HFFc6 (cell line): ENCODE results near the gene CDX2. TPM values are rescaled to one million over a fixed set of nuclear protein-coding genes. Genes with fewer than 3 reads are reported as not detected.
"Not testable (repeated sequence)": the region's sequence is repeated elsewhere in the genome, so short reads cannot be mapped to it uniquely, and the experiment has no call there.

ENCODE experiments used
- DNase-seq: peaks from one replicate; pipeline ENCODE4 v3.0.0-alpha.2; 2018
- H3K27ac Mint-ChIP-seq: 2 replicates; pipeline ENCODE4 v1.8.0; 2020; ENCODE audit warnings: mild to moderate bottlenecking, mixed read lengths
- H3K27me3 Mint-ChIP-seq: 2 replicates; pipeline ENCODE4 v1.8.0; 2021; ENCODE audit warnings: mild to moderate bottlenecking, moderate library complexity, mixed read lengths; ENCODE audit not compliant: insufficient read depth
- H3K36me3 Mint-ChIP-seq: 2 replicates; pipeline ENCODE4 v1.8.0; 2021; ENCODE audit warnings: low read depth, mixed read lengths
- H3K4me1 Mint-ChIP-seq: 2 replicates; pipeline ENCODE4 v1.8.0; 2020; ENCODE audit warnings: low read depth, mixed read lengths
- H3K4me3 Mint-ChIP-seq: 2 replicates; pipeline ENCODE4 v1.8.0; 2020; ENCODE audit warnings: mild to moderate bottlenecking, moderate library complexity, mixed read lengths
- H3K9me3 Mint-ChIP-seq: 2 replicates; pipeline ENCODE4 v1.8.0; 2020; ENCODE audit warnings: mild to moderate bottlenecking, mixed read lengths
- CTCF ChIP-seq: fragments of 200-600 bp; sonication (generic); IDR thresholded peaks from 2 replicates; pipeline ENCODE4 v1.5.0; 2021; ENCODE audit warnings: antibody characterized with exemption, mild to moderate bottlenecking
- total RNA-seq, 6 experiments: library from RNA; stranded (reverse); fragmentation: NEBNext Ultra II Directional; extraction: Animal tissue kit (Norgen Biotek cat#: 25700); gene quantifications; 2 replicates in 1 of 6; 3 replicates in 5 of 6; pipeline ENCODE4 v1.2.3, GENCODE V29; 2021

Gene CDX2
- total RNA-seq, 6 experiments from 2014 or later = not detected

- Mint-ChIP-seq H3K36me3 (no peaks in the 10 kb centered on the region), H3K9me3 (no peaks in the 10 kb centered on the region), H3K4me3 (no peak overlapping the region), H3K4me1 (0 out of 2 replicates have a peak, but pooled peaks cover under 1% of the 10 kb centered on the region), H3K27ac (no peak overlapping the region), H3K27me3 (peaks cover 69% of the 10 kb centered on the region)
- no peak for DNase-seq
- no peak for TF ChIP-seq CTCF
These were observed 3.8 kb downstream of the CDX2 start for GRCh38 chr13:27965343-27965739.

- no peak overlapping the region for H3K27ac Mint-ChIP-seq
- H3K36me3 Mint-ChIP-seq = no peaks in the 10 kb centered on the region
- H3K9me3 Mint-ChIP-seq = no peaks in the 10 kb centered on the region
- no peak for TF ChIP-seq CTCF
- no peak overlapping the region for H3K4me3 Mint-ChIP-seq
- DNase-seq = no peak
- H3K27me3 Mint-ChIP-seq = peaks cover 71% of the 10 kb centered on the region
- peaks cover 5% of the 10 kb centered on the region; the same call in 1 of the 2 replicates for H3K4me1 Mint-ChIP-seq
These were observed 4.3 kb downstream of the CDX2 start for GRCh38 chr13:27964741-27965323.

GRCh38 chr13:27964206-27964605, 4.9 kb downstream of the CDX2 start:
- not testable (repeated sequence) for H3K9me3 Mint-ChIP-seq, H3K27ac Mint-ChIP-seq, H3K4me3 Mint-ChIP-seq, DNase-seq, H3K4me1 Mint-ChIP-seq, H3K36me3 Mint-ChIP-seq
- H3K27me3 Mint-ChIP-seq = peaks cover 66% of the 10 kb centered on the region

- DNase-seq = no peak
- no peak for TF ChIP-seq CTCF
- H3K9me3 Mint-ChIP-seq = no peaks in the 10 kb centered on the region
- H3K27ac Mint-ChIP-seq = no peak overlapping the region
- no peak overlapping the region for H3K4me3 Mint-ChIP-seq
- H3K27me3 Mint-ChIP-seq = peaks cover 64% of the 10 kb centered on the region
- H3K36me3 Mint-ChIP-seq = no peaks in the 10 kb centered on the region
- peaks cover 5% of the 10 kb centered on the region; the same call in 1 of the 2 replicates for H3K4me1 Mint-ChIP-seq
These were observed 5.6 kb downstream of the CDX2 start for GRCh38 chr13:27963491-27963890.

GRCh38 chr13:27962982-27963381, 6.1 kb downstream of the CDX2 start:
- no peak overlapping the region for H3K27ac Mint-ChIP-seq
- no peaks in the 10 kb centered on the region for H3K9me3 Mint-ChIP-seq
- no peak for DNase-seq
- peaks cover 66% of the 10 kb centered on the region for H3K27me3 Mint-ChIP-seq
- H3K4me1 Mint-ChIP-seq = peaks cover 5% of the 10 kb centered on the region; the same call in 1 of the 2 replicates
- no peaks in the 10 kb centered on the region for H3K36me3 Mint-ChIP-seq
- no peak for TF ChIP-seq CTCF
- no peak overlapping the region for H3K4me3 Mint-ChIP-seq

- Mint-ChIP-seq H3K9me3 (no peaks in the 10 kb centered on the region), H3K4me1 (peaks cover 5% of the 10 kb centered on the region; the same call in 1 of the 2 replicates)
These were observed 6.8 kb downstream of the CDX2 start for GRCh38 chr13:27962128-27962841.

More at GRCh38 chr13:27962128-27962841, 6.8 kb downstream of the CDX2 start:
- no peak for DNase-seq
- Mint-ChIP-seq H3K27ac (no peak overlapping the region), H3K27me3 (peaks cover 61% of the 10 kb centered on the region), H3K36me3 (no peaks in the 10 kb centered on the region), H3K4me3 (no peak overlapping the region)
- no peak for TF ChIP-seq CTCF
